Brain microvascular endothelial cell (primary cell): ENCODE results near the gene ATG2A.
A peak's percentile ranks its signal among the peaks of the same experiment; 100 is the strongest.
"Not testable (repeated sequence)": the region's sequence is repeated elsewhere in the genome, so short reads cannot be mapped to it uniquely, and the experiment has no call there.

Source experiments
- DNase-seq: peaks from one replicate; pipeline ENCODE4 v3.0.0-alpha.2; 2020
- H3K27ac ChIP-seq: fragments of 250-450 bp; sonication (Bioruptor Pico); 2 replicates; pipeline ENCODE4 v1.5.1; 2020; ENCODE audit warnings: mild to moderate bottlenecking, moderate library complexity
- H3K27me3 ChIP-seq: fragments of 250-450 bp; sonication (Bioruptor Pico); replicated peaks from 2 replicates; pipeline ENCODE4 v1.5.1; 2020; ENCODE audit warnings: mild to moderate bottlenecking
- H3K36me3 ChIP-seq: fragments of 250-450 bp; sonication (Bioruptor Pico); replicated peaks from 2 replicates; pipeline ENCODE4 v1.5.1; 2020; ENCODE audit warnings: mild to moderate bottlenecking
- H3K4me3 ChIP-seq: 2 replicates; pipeline ENCODE4 v1.5.1; 2011; ENCODE audit warnings: low read depth, mild to moderate bottlenecking, control low read depth, low read length, moderate library complexity
- CTCF ChIP-seq: IDR thresholded peaks from 2 replicates; pipeline ENCODE4 v1.5.1; 2011; ENCODE audit warnings: low read depth, mild to moderate bottlenecking, moderate library complexity, low read length, control low read depth, inconsistent platforms; ENCODE audit errors: missing control alignments
- in situ Hi-C: cut with HindIII; loops from 2 replicates; pipeline ENCODE4 v1.10.0; 2017; ENCODE audit warnings: low sequenced_read_pairs, low pct_ligation_motif_present

Gene ATG2A

GRCh38 chr11:64850979-64851567, 65.9 kb downstream of the ATG2A start:
- H3K27me3 ChIP-seq: no peaks in the 10 kb centered on the region
- in situ Hi-C loops: no loop called here
- H3K36me3 ChIP-seq: peaks cover 18% of the 10 kb centered on the region
- no peak overlapping the region for H3K27ac ChIP-seq
- H3K4me3 ChIP-seq: no peak overlapping the region
- no peak for DNase-seq
- TF ChIP-seq CTCF: peak; percentile 27

GRCh38 chr11:64849598-64850356, 67.2 kb downstream of the ATG2A start:
- Histone ChIP-seq H3K4me3 (no peak overlapping the region), H3K27ac (no peak overlapping the region), H3K36me3 (peaks cover 13% of the 10 kb centered on the region), H3K27me3 (no peaks in the 10 kb centered on the region)
- no peak for DNase-seq
- in situ Hi-C loops: loop anchor here (5.0 kb wide), 1 partner anchor 43 kb away; no protein-coding TSS in a partner anchor
- no peak for TF ChIP-seq CTCF

- peak; percentile 27 for TF ChIP-seq CTCF
- no peak for DNase-seq
- in situ Hi-C loops: loop anchor here (5.0 kb wide), 1 partner anchor 43 kb away; no protein-coding TSS in a partner anchor
- Histone ChIP-seq H3K36me3 (peaks cover 5% of the 10 kb centered on the region), H3K4me3 (no peak overlapping the region), H3K27ac (no peak overlapping the region), H3K27me3 (no peaks in the 10 kb centered on the region)
Measured at GRCh38 chr11:64848826-64849597, 68.0 kb downstream of the ATG2A start.

- in situ Hi-C loops: loop anchor here (5.0 kb wide), 1 partner anchor 44 kb away; no protein-coding TSS in a partner anchor
- no peak overlapping the region for H3K4me3 ChIP-seq
- no peak for TF ChIP-seq CTCF
- DNase-seq: no peak
- H3K27ac ChIP-seq: no peak overlapping the region
- H3K36me3 ChIP-seq: no peaks in the 10 kb centered on the region
- H3K27me3 ChIP-seq: no peaks in the 10 kb centered on the region
Measured at GRCh38 chr11:64848214-64848825, 68.7 kb downstream of the ATG2A start.

- in situ Hi-C loops: loop anchor here (5.0 kb wide), 1 partner anchor 45 kb away; no protein-coding TSS in a partner anchor
- TF ChIP-seq CTCF: peak; percentile 93
- peak; percentile 75 for DNase-seq
- Histone ChIP-seq H3K36me3 (no peaks in the 10 kb centered on the region), H3K27me3 (no peaks in the 10 kb centered on the region), H3K27ac (no peak overlapping the region), H3K4me3 (no peak overlapping the region)
Measured at GRCh38 chr11:64846998-64847666, 69.9 kb downstream of the ATG2A start.

GRCh38 chr11:64845776-64846129, 71.3 kb downstream of the ATG2A start:
- not testable (repeated sequence) for H3K27ac ChIP-seq, H3K4me3 ChIP-seq, DNase-seq, H3K36me3 ChIP-seq, H3K27me3 ChIP-seq
- in situ Hi-C loops: loop anchor here (5.0 kb wide), 1 partner anchor 47 kb away; no protein-coding TSS in a partner anchor
